GM21360 (cell line): ENCODE measurements around the gene LSM14A.

ENCODE experiments used
- ATAC-seq: cut with Tn5 transposase; IDR thresholded peaks from one replicate; pipeline ENCODE4 v1.9.1; 2021; ENCODE audit warnings: mild to moderate bottlenecking, moderate library complexity; ENCODE audit not compliant: unreplicated experiment

LSM14A gene

GRCh38 chr19:34277244-34277643, 104.9 kb downstream of the LSM14A start:
- no peak for ATAC-seq

- no peak for ATAC-seq
These were observed 106.5 kb downstream of the LSM14A start for GRCh38 chr19:34278783-34279182.
